ENCODE data around the gene PCYT1B. TPM values are rescaled to one million over a fixed set of nuclear protein-coding genes. Genes with fewer than 3 reads are reported as not detected.

The PCYT1B gene
- total and polyA plus RNA-seq, 8 donors, result 0.06 to 3.1 (median 0.21) TPM; not detected in 4

- H3K27ac ChIP-seq, result no peak overlapping the region
- intact Hi-C loops (cut with DNase I; ENCODE audit: low total_unique reads), result no loop called here
- 33 to 47% (median 45%) methylated on average over 1 of the region's 1 CpG for WGBS, 5 donors
- H3K36me3 ChIP-seq, result peaks cover 0 to 37% (median 21%) of the 10 kb centered on the region in 4 donors
- no peaks in the 10 kb centered on the region for H3K27me3 ChIP-seq
- no peak overlapping the region for H3K4me3 ChIP-seq
- H3K9me3 ChIP-seq, result no peaks in the 10 kb centered on the region
- no peak for DNase-seq
- H3K4me1 ChIP-seq, result no peaks in the 10 kb centered on the region
- TF ChIP-seq POLR2A (IDR thresholded peaks at IDR 0.05), result no peak
- TF ChIP-seq POLR2AphosphoS5 (IDR thresholded peaks at IDR 0.05), result no peak
- TF ChIP-seq EP300 (IDR thresholded peaks at IDR 0.05), result no peak
- TF ChIP-seq, protein P1, sequence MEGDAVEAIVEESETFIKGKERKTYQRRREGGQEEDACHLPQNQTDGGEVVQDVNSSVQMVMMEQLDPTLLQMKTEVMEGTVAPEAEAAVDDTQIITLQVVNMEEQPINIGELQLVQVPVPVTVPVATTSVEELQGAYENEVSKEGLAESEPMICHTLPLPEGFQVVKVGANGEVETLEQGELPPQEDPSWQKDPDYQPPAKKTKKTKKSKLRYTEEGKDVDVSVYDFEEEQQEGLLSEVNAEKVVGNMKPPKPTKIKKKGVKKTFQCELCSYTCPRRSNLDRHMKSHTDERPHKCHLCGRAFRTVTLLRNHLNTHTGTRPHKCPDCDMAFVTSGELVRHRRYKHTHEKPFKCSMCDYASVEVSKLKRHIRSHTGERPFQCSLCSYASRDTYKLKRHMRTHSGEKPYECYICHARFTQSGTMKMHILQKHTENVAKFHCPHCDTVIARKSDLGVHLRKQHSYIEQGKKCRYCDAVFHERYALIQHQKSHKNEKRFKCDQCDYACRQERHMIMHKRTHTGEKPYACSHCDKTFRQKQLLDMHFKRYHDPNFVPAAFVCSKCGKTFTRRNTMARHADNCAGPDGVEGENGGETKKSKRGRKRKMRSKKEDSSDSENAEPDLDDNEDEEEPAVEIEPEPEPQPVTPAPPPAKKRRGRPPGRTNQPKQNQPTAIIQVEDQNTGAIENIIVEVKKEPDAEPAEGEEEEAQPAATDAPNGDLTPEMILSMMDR (IDR thresholded peaks at IDR 0.05), result no peak
These were observed 118.5 kb downstream of the PCYT1B start for GRCh38 chrX:24528605-24529004.

- no peak overlapping the region for H3K27ac ChIP-seq
- no peak for DNase-seq
- TF ChIP-seq POLR2AphosphoS5 (IDR thresholded peaks at IDR 0.05) (no peak), POLR2A (IDR thresholded peaks at IDR 0.05) (no peak), EP300 (IDR thresholded peaks at IDR 0.05) (no peak)
- TF ChIP-seq, protein P1 (IDR thresholded peaks at IDR 0.05), result no peak
- H3K4me1 ChIP-seq, result no peaks in the 10 kb centered on the region
- no peak overlapping the region for H3K4me3 ChIP-seq
- H3K36me3 ChIP-seq, result peaks cover 0 to 25% (median 15%) of the 10 kb centered on the region in 4 donors
- no peaks in the 10 kb centered on the region for H3K27me3 ChIP-seq
- no peaks in the 10 kb centered on the region for H3K9me3 ChIP-seq
- intact Hi-C loops (cut with DNase I; ENCODE audit: low total_unique reads), result no loop called here
- WGBS, 5 donors, result 74 to 94% (median 88%) methylated on average over 2 of the region's 2 CpGs
These were observed 120.5 kb downstream of the PCYT1B start for GRCh38 chrX:24526616-24527015.

GRCh38 chrX:24525455-24525854 lies 121.7 kb downstream of the PCYT1B start:
- Histone ChIP-seq H3K27ac (no peak overlapping the region), H3K4me1 (no peaks in the 10 kb centered on the region), H3K27me3 (no peaks in the 10 kb centered on the region), H3K9me3 (no peaks in the 10 kb centered on the region), H3K36me3 (peaks cover 0 to 23% (median 14%) of the 10 kb centered on the region in 4 donors), H3K4me3 (no peak overlapping the region)
- TF ChIP-seq EP300 (IDR thresholded peaks at IDR 0.05) (no peak), POLR2A (IDR thresholded peaks at IDR 0.05) (no peak), POLR2AphosphoS5 (IDR thresholded peaks at IDR 0.05) (no peak)
- TF ChIP-seq, protein P1 (IDR thresholded peaks at IDR 0.05), result no peak
- no peak for DNase-seq
- WGBS, 5 donors, result 80 to 98% (median 95%) methylated on average over 2 of the region's 2 CpGs
- intact Hi-C loops (cut with DNase I; ENCODE audit: low total_unique reads), result no loop called here

- intact Hi-C loops (cut with DNase I; ENCODE audit: low total_unique reads), result no loop called here
- no peak for DNase-seq
- H3K36me3 ChIP-seq, result peaks cover 0 to 12% (median 10%) of the 10 kb centered on the region in 4 donors
- no peaks in the 10 kb centered on the region for H3K9me3 ChIP-seq
- no peaks in the 10 kb centered on the region for H3K4me1 ChIP-seq
- H3K4me3 ChIP-seq, result no peak overlapping the region
- H3K27ac ChIP-seq, result no peak overlapping the region
- WGBS, 5 donors, result 66 to 96% (median 88%) methylated on average over 2 of the region's 2 CpGs
- no peak for TF ChIP-seq POLR2A (IDR thresholded peaks at IDR 0.05)
- TF ChIP-seq, protein P1 (IDR thresholded peaks at IDR 0.05), result no peak
- TF ChIP-seq EP300 (IDR thresholded peaks at IDR 0.05), result no peak
- TF ChIP-seq POLR2AphosphoS5 (IDR thresholded peaks at IDR 0.05), result no peak
- no peaks in the 10 kb centered on the region for H3K27me3 ChIP-seq
These were observed 126.7 kb downstream of the PCYT1B start for GRCh38 chrX:24520472-24520871.

Data from stomach (tissue), 9 donors.